ENCODE data around the gene RBSN.
"Not testable (repeated sequence)": the region's sequence is repeated elsewhere in the genome, so short reads cannot be mapped to it uniquely, and the experiment has no call there.

GRCh38 chr3:15136885-15137284 is 37.9 kb upstream of the RBSN start:
- TF ChIP-seq CTCF (IDR thresholded peaks at IDR 0.05 in 4 of 5, conservative IDR thresholded peaks at IDR 0.05 in 1 of 5); POLR2A (IDR thresholded peaks at IDR 0.05): not testable (repeated sequence)
